ENCODE data around the gene LRRC56.

The LRRC56 gene

DNA sequence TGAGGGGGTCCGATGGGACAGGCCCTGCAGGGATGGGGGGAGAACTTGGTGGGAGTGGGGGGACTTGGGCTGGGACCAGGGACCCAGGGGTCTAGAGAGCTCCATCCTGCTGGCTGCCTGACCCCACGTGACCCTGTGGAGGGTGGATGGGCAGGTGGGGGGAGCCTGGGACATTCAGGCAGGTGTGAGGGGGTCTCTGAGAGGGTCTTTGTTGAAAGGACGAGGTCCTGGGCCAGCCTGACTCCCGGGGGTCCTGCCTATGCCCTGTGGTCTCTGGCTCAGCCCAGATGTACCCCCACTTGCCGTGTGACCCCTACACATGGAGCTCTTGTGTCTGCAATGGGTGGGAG, 7.5 kb downstream of the LRRC56 start:
- DNase-seq: no peak

DNA sequence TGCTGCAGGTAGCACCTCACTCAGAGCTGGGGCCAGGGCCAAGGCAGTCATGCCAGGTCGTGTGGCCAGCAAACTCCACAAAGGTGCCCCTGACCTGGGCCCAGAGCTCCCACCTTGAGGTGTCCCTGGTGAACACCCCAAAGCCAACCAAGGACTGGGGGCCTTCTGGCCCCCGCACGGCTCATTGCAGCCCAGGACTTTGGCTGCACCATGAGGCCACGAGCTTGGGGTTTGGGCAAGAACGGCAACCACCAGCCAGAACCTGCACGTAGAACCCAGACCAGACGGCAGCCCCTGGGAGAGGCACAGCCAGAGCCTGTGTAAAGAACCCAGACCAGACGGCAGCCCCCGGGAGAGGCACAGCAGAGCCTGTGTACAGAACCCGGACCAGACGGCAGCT, 7.8 kb downstream of the LRRC56 start:
- DNase-seq: no peak

DNA sequence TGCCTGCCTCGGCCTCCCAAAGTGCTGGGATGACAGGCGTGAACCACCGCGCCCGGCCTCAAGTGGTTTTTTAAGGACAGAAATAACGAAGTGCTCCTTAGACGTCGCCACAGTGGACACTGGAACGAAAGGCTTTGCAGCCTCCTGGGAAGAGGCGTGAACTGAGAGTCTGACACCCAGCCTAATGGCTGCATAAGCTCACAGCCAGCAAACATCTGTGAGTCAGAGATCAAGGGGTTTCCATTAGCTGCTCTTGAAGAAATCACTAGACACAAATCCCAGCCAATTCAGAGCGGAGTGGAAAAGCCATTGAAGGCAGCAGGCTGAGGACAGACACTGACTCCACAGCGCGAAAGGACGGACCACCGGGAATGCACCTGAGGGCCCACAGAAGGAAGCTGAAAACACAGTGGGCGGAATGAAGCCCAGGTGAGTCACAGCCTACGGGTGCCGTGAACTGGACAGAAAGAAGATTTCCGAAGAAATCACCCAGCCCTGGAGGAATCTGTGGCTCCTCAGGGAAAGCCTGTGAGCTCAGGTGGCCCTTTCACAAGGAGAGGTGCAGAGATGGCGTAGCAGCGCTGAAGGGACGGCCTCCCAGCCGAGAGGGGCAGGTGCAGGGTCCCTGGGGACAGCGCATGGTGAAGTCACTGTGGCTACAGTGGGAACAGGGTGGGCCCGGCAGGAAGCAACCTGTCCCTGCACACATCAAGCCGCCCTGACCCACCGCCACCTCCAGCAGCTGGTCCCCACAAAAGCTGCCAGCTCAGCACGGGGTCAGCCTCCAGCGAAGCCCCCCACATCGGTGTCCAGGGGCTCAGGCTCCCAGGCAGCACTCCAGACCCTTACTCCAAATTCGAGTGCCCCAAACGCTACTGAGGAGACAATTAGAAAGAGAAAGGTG, 11.6 kb downstream of the LRRC56 start:
- no peak for DNase-seq

DNA sequence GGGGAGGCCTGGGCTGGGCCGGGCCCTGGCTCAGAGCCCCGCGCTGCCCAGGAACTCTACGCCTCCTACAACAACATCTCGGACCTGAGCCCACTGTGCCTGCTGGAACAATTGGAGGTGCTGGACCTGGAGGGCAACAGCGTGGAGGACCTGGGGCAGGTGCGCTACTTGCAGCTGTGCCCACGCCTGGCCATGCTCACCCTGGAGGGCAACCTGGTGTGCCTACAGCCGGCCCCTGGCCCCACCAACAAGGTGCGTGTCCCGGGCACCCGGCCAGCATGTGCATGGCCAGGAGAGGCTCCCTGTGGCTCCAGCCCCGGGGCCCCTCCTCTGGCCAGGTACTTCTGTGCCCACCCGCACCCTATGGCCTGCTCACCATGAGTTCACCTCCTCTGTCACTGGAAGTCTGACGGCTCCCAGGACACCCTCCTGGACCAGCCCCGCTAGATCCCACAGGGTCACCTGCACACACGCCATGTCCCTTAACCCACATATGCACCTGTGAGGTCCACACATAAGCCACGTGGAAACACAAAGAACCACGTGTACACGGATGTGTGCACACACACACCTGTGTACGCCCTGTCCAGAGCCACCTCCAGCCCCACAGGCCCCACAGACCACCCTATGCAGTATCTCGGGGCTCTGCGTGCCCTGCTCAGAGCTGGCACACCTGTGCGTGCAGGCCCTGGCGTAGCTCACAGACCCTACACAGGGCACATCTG, 12.9 kb downstream of the LRRC56 start:
- DNase-seq: no peak

DNA sequence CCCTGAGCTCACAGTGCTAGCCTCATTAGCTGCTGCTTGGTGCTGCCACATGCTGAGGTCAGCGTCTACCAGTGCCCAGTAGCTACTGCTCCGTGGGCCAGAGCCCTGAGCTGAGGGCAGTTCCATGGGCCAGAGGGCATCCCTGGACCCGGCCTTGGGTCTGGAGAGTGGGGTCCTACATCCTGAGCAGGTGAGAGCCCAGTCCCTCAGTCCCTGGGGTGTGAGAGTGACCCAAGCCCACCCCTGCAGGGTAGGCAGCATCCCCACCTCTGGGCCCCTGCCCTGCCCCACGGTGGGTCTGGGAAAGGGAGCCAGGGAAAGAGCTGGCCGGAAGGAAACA, 13.4 kb downstream of the LRRC56 start:
- DNase-seq: no peak

DNA sequence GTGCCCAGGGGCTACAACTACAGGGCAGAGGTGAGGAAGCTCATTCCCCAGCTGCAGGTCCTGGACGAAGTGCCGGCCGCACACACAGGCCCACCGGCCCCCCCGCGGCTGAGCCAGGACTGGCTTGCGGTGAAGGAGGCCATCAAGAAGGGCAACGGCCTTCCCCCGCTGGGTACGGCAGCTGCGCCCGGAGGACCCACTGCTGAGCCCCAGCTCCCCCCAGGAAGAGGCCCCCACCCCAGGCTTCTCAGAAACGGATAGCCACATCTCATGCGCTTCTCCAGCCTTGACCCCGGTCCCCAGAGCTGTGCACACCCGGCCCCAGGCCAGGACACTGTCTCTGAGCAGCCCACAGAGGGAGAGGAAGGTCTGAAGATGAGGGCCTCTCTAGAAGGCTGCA, 13.8 kb downstream of the LRRC56 start:
- no peak for DNase-seq

DNA sequence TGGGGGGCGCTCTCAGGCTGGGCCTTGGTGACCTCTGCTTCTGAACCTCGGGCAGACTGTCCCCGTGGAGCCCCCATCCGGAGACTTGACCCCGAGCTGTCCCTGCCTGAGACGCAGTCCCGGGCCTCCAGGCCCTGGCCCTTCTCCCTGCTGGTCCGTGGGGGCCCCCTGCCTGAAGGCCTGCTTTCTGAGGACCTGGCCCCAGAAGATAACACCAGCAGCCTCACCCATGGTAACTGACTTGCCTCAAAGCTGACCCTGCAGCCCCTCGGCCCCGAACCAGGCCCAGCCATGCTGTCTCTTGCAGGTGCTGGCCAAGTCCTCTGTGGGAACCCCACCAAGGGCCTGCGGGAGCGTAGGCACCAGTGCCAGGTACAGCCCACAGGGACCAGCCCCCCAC, 14.3 kb downstream of the LRRC56 start:
- DNase-seq: no peak

DNA sequence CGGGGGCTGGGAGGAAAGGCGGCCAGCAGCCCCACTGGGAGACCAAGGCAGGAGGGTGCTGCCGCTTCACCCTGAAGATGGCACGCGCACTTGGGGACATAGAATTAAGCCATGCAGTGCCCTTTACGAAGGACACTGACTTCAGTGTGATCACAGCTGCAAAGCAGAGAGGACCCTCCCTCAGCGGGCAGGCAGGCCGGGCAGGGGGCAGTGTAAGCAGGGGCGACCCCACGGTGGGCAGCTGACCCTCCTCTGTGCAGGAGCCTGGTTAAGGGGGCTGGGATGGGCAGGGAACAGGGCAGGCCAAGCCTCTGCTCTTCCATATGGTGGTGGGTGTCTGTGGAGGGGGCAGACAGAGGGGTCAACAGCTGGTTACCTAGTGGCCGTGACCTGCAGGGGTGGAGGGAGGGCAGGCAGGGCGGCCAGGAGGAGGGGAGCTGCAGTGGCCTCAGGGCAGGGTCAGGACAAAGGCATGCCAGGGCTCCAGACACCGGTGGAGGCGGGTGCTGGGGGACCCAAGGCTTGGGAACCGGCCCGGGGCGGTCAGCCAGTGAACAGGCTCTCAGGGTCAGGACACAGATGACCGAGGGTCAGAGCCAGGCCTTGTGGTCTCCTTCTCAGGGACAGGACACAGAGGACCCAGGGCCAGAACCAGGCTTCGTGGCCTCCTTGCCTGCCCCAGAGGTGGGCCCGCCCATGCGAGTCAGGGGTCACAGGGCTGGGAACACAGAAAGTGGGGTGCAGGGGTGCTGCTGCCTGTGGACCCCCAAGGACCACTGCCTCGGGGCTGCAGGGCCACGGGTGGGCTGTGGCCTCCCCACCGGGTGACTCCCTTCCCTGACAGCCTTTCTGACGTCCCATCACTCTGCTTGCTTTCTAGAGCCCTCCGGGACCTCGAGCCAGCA, 16.0 kb downstream of the LRRC56 start:
- no peak for DNase-seq

DNA sequence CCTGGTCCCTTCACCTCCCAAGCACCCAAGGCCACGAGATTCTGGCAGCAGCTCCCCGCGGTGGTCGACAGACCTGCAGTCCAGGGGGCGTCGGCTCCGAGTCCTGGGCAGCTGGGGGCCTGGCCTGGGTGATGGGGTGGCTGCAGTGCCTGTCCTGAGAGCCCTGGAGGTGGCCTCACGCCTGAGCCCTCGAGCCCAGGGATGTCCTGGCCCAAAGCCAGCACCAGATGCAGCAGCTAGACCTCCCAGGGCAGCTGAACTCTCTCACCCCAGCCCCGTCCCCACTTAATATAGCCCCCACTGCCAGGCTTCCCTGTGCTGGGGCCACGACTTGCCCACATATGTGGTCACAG, 16.6 kb downstream of the LRRC56 start:
- no peak for DNase-seq

DNA sequence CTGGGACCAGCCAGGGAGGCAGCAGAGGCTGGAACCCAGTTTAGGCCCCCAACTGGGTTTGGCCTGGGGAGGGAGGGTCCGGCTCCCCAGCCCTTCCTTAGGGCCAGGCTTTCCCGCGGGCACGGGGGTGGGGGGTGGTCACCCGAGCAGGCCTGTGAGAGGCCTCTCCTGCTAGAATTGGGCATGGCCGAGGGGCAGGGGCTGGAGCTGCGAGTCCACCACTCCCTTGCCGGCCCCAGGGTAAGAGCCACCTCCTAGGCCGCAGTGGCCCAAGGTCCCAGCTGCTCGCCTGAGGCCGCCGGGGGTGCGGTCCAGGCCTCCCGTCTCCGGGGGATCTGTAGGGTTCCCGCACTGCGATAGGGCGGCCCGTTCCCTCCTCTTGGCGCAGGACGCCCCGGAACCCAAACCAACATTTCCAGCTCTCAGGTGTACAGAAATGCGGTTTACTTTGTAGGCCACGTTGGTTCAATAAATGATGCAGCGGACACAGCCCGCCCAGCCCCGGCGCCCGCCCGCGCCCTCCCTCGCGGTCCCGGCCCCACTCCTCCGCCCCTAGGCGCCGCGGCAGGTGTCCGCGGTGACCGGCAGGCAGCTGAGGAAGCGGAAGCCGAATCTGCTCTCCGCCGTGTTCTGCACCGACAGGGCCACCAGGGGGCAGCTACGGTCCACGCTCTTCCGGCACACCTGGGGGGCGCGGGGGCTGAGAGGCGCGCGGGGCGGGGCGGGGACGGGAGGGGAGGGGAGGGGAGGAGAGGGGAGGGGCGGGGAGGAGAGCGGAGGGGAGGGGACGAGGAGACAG, 17.3 kb downstream of the LRRC56 start:
- DNase-seq: peak; percentile 79

DNA sequence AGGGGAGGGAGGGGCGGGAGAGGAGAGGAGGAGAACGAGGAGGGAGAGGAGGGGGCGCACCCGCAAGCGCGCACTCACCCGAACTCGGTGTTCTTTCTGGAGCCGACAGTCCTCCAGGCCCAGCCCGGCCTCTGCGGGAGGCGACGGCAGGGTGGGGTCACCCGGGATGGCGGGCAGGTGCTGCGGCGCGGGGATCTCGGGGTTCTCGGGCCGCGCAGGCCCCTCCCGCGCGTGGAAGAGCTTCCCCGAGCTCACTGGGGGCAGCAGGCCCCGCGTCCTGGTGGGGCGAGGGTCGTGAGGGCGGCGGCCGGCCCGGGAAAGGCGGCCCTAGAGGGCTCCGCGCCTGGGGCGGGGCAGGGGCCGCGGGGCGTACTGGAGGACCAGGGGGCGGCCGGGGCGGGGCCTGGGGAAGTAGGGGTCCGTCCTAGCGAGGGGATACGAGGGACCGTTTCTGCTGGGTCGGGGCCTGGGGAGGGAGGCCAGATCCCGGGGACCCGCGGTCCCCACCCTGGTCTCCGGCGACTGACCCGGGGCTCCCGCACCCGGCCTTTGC, 18.0 kb downstream of the LRRC56 start:
- DNase-seq: peak; percentile 23

DNA sequence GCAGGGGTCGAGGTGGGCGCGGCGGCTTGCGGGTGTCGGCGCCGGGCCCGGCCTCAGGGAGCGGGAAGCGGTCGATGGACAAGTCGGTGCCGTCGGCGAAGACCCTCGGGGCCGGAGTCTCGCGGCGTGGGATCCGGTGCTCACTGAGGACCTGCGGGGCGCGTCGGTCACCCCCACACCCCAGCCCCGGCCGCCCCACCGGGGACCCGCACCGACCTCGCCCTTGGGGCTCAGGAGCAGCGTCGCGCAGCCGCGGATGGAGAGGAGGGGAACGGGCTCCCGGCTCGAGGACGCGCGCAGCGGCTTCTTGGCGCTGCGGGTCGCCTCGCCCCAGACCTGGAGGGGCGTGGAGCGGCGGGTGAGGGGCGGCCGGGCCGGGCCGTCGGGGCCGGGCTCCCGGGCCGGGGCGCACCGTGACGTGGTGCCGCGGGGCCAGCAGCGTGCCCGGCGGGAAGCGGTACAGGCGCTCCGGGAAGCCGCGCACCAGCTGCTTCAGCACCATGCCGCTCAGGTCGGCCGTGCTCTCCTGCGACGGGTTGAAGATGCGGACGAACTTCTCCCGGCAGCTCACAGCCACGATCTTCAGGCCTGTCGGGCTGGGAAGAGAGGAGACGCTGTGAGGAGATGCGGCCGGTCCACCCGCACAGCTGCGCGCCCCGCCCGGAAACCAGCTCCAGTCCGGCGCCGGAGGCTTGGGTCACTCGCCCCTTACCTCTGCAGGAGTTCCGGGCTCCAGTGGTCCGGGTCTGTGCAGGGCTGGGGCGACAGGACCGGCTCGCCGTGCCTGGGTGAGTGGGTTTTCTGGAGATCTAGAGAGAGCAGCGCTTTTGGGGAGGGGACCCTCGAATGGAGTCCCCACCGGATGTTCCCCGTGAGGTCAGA, 18.7 kb downstream of the LRRC56 start:
- DNase-seq: peak; percentile 23

DNA sequence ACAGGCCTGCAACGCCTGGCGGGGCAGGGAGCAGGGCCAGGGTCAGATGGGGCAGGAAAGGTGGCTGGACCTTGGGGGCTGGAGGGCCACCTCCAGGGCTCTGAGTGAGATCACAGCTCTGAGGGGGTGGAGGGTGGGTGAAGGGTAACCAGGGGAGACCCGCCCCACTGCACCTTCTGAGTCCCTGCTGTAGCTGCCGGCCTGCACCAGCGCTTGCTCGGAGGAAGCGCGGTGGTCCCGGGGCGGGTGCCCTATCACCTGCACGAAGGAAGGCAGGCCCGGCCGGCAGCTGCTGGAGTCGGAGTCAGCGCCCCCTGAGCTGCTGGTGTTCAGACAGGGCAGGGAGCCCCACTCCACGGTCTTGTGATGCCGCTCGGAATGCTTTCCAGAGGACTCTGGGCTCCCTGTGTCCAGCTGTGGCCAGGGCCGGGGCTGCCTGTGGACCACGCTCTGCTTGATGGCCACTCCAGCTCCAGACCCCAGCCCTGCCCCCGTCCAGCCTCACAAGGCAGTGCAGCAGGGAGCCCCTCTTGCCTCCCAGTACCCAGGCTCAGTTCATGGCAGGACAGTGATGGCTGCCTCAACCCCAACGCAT, 19.4 kb downstream of the LRRC56 start:
- DNase-seq: no peak

DNA sequence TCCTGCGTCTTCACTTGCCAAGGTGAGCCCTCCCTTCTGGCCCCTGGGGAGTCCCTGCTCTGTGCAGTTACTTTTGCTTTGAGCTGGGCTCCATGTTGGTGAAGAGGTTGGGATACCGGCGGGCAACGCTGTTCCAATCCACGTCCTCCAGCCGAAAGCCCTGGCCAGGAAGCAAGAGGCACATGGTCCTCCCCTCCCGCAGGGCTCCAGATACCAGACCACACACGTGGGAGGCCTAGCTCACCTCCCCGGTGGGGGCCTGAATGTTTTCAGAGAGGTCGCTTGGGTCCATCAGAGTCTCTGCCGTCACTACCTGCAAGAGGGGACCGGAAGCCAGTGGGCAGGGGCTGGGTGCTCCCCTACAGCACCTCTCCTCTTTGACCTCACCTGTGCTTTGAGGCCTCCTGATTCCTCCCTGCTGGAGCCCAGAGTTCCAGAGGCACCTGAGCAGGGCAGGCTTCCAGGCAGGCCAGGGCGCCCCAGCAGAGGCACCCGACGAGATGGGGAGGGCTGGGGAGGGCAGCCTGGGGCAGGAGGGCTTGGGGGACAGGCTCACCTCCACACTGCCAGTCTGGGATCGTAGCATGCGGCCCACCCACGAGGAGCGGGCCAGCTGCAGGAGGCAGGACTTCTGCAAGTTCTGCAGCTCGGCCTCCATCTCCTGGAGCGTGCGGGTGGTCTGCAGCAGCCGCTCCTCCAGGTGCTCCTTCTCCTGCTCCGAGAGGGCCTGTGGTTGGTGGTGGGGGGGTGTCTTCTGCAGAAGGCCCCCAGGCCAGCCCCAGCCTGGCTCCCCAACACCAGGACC, 20.2 kb downstream of the LRRC56 start:
- no peak for DNase-seq

DNA sequence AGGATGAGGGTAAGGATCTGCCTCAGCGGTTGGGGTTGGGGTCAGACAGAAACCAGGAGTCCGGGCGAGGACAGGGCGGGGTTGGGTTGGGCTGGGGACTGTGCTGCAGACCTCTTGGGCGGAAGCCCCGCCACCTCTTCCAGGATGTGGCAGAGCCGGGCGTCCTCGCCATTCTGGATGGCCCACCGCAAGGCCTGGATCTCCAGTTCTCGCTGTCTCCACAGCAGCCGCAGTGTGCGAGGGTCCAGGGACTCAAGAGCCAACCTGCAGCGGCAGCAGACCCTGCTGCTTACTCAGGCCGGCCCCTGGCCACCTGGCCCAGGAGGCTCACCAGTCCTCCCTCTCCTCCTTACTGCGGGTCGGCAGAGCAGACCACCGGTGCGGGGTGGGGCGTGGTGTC, 21.2 kb downstream of the LRRC56 start:
- DNase-seq: no peak

DNA sequence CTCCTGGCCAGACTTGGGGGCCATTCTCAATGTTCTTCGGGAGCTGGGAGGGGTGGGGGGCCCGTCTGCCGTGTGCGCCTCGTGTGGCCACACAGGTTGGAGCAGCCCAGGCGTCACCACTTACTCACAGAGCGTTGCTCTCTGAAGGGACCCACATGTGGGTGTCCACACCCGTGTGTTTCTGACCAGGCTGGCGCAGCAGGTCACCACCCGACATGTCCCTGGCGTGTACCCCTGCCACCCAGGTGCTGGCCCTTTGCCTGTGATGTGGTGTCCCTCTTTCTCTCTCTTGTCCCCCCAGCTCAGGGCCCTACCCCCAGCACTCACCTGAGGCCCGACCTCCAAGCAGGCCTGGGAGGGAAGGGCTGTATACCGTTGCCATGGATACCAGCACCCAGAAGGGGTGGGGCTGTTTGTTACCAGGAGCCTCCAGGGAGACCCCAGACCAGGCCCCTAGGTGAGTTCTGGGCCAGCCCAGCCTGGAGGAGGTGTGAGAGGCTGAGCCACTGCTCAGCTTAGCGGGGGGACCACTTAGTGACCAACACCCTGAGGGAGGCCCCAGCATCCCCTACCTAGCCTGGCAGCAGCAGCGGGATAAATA, 21.8 kb downstream of the LRRC56 start:
- DNase-seq: no peak

DNA sequence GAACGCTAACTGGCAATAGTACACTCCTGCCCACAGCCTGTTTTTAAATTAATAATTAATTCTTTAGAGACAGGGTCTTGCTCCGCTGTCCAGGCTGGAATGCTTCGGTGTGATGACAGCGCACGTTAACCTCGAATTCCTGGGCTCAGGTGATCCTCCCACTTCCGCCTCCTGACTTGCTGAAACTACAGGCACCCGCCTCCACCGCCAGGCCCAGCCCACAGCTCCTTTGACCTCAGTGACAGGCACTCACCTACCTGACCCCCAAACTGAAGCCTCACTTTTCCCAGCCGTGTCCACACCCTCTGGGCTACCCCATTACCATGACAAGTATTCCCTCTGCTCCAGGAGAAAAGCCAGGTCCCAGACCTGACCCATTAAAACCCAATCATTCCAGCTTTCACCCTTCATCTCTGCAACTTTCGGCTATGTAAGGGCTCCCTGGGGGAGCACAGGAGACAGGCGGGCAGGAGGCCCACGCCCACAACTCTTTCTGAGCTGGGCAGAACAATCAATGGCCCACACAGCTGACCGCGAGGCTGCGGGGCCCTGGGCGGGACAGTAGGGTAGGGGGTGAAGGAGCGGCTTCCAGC, 22.5 kb downstream of the LRRC56 start:
- DNase-seq: no peak

DNA sequence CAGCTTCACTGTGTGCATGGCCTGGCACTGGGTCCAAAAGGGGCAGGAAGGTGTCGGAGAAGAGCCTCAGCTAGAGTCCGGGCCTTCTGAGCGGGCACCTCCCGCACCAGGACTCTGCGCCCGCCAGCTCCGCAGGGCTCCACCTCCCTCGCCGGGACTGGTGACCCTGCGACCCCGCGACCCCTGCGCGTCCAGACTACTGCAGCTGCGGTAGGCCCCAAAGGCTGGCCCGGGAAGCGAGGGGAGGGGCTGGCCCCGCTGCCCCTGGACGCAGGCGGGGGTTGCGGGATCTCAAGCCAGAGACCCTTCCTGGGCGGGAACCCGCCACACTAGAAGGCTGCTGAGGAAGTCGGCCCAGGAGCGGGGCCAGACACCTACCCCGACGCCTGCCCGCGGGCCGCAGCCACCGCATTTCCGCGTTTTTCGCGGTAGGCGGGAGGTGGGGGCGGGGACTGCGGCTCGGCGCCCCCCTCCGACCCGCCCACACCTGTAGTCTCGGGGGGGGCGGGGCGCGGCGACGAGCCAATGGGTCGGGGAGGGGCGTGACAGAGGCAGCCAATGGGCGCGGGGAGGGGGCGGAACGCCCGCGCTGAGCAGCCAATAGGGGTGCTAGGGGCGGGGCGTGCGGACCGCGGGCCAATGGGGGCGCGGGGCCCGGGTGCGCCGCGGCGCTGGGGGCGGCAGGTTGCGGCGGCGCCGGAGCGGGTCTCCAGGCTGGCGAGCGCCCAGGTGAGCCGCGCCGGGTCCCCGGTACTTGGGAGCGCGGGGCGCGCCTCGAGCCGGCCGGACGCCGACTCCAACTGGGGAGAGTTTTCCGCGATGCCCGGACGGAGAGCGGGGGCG, 23.2 kb downstream of the LRRC56 start, which contains the start of the genes LMNTD2 and RASSF7:
TSS of gene LMNTD2 (minus strand) at position 434 of the 843 bp plus-strand sequence. CDS start at position 412, 22 bp downstream.
TSS of gene RASSF7 (plus strand) at position 666 of the 843 bp plus-strand sequence. CDS start 799 bp downstream, outside the sequence.
- DNase-seq: peak; percentile 86
